CD4-positive, CD25-positive, alpha-beta regulatory T cell (primary cell): Measurements from ENCODE around the gene RUNX1. TPM values are rescaled to one million over a fixed set of nuclear protein-coding genes. Genes with fewer than 3 reads are reported as not detected.
A peak's percentile ranks its signal among the peaks of the same experiment; 100 is the strongest.

Source experiments
- ATAC-seq, 2 donors: fragments of 150-1000 bp; cut with Tn5 transposase; one replicate each; pipeline ENCODE4 v1.10.0; 2021; ENCODE audit warnings: low read depth in 2 of 2, moderate number of reproducible peaks in 2 of 2, moderate library complexity in 1 of 2
- DNase-seq, 3 donors: peaks; one replicate each; pipeline versions ENCODE4 v3.0.0 to v3.0.0-alpha.2; 2012 to 2022; ENCODE audit warnings: mixed read lengths in 1 of 3
- H3K27ac ChIP-seq: one replicate; pipeline ENCODE4 v1.7.0; 2013; ENCODE audit warnings: mild to moderate bottlenecking, low read length; ENCODE audit not compliant: insufficient read depth, poor library complexity, severe bottlenecking
- H3K27me3 ChIP-seq: one replicate; pipeline ENCODE4 v1.7.0; 2013; ENCODE audit warnings: low read length; ENCODE audit not compliant: control insufficient read depth, insufficient read depth
- H3K36me3 ChIP-seq: one replicate; pipeline ENCODE4 v1.7.0; 2013; ENCODE audit warnings: mild to moderate bottlenecking, low read length, moderate library complexity; ENCODE audit not compliant: control insufficient read depth, insufficient read depth
- H3K4me1 ChIP-seq: 2 replicates; pipeline ENCODE4 v1.7.0; 2013; ENCODE audit warnings: mild to moderate bottlenecking, low read length; ENCODE audit not compliant: insufficient read depth, control insufficient read depth, poor library complexity, severe bottlenecking
- H3K4me3 ChIP-seq: one replicate; pipeline ENCODE4 v1.7.0; 2013; ENCODE audit warnings: low read depth, mild to moderate bottlenecking, low read length, moderate library complexity
- H3K9me3 ChIP-seq, 2 experiments: 1 replicate in 1 of 2; 2 replicates in 1 of 2; pipeline ENCODE4 v1.7.0; 2013; ENCODE audit warnings: low read length in 2 of 2, mild to moderate bottlenecking in 1 of 2, moderate library complexity in 1 of 2; ENCODE audit not compliant: control insufficient read depth in 2 of 2
- H3K27ac Mint-ChIP-seq, 3 donors: one replicate each; pipeline ENCODE4 v1.8.0; 2020 to 2022; ENCODE audit warnings: mild to moderate bottlenecking in 3 of 3, mixed read lengths in 3 of 3, moderate library complexity in 2 of 3
- H3K27me3 Mint-ChIP-seq: one replicate; pipeline ENCODE4 v1.8.0; 2022; ENCODE audit warnings: mild to moderate bottlenecking, mixed read lengths
- H3K36me3 Mint-ChIP-seq: one replicate; pipeline ENCODE4 v1.8.0; 2020; ENCODE audit warnings: mixed read lengths
- H3K4me1 Mint-ChIP-seq, 4 donors: one replicate each; pipeline ENCODE4 v1.8.0; 2020 to 2022; ENCODE audit warnings: mixed read lengths in 4 of 4, mild to moderate bottlenecking in 1 of 4
- H3K4me3 Mint-ChIP-seq, 4 donors: one replicate each; pipeline ENCODE4 v1.8.0; 2020 to 2022; ENCODE audit warnings: mild to moderate bottlenecking in 4 of 4, mixed read lengths in 4 of 4, moderate library complexity in 3 of 4
- H3K9me3 Mint-ChIP-seq, 7 donors: one replicate each; pipeline ENCODE4 v1.8.0; 2020 to 2022; ENCODE audit warnings: mixed read lengths in 7 of 7, mild to moderate bottlenecking in 3 of 7, moderate library complexity in 2 of 7
- polyA plus RNA-seq, 4 donors: library from polyadenylated mRNA; unstranded; fragments of 300-500 nt; fragmentation: Illumina TruSeq; gene quantifications; one replicate each; pipeline ENCODE4 v1.2.3, GENCODE V29; 2021
- total RNA-seq: library from RNA; stranded (reverse); gene quantifications from one replicate; pipeline ENCODE4 v1.2.3, GENCODE V29; 2022

The RUNX1 gene
- total and polyA plus RNA-seq, 5 donors from 2014 or later, result 14.2 to 133 (median 21.4) TPM

DNA sequence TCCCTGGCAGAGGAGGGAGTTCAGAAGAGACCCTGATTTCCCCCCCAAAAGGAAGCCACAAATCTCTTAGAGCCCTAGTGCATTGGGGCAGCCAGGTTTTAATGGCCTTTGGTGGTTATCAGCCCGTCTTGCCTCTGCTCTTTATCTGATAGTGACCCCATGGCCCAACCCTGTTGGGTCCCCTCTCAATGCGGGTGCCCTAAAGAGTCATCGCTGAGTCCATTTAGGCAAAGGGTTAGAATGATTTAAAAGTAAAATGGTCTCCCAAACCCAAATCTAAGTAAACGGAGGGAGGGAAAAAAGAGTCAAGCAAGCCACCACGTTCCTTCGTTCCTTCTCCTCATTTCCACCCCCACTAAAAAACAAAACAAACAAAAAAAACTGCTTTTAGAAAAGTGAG, 164.0 kb downstream of the RUNX1 start:
- Mint-ChIP-seq H3K4me3 (peak overlapping the region; percentile 93 to 99 (median 93)), H3K9me3 (peaks cover 0 to 1% (median 0%) of the 10 kb centered on the region in 7 donors), H3K27ac (peak overlapping the region in 2 of 3 donors; percentile 78 to 79), H3K4me1 (peaks cover 30 to 63% (median 47%) of the 10 kb centered on the region in 4 donors), H3K27me3 (peaks cover 4% of the 10 kb centered on the region), H3K36me3 (peaks cover 12% of the 10 kb centered on the region)
- Histone ChIP-seq H3K4me3 (peak overlapping the region; percentile 85), H3K9me3 (no peaks in the 10 kb centered on the region), H3K27ac (peak overlapping the region; percentile 67), H3K36me3 (peaks cover 8% of the 10 kb centered on the region), H3K4me1 (peaks cover 63% of the 10 kb centered on the region), H3K27me3 (no peaks in the 10 kb centered on the region)
- ATAC-seq, result no peak
- DNase-seq, result no peak

DNA sequence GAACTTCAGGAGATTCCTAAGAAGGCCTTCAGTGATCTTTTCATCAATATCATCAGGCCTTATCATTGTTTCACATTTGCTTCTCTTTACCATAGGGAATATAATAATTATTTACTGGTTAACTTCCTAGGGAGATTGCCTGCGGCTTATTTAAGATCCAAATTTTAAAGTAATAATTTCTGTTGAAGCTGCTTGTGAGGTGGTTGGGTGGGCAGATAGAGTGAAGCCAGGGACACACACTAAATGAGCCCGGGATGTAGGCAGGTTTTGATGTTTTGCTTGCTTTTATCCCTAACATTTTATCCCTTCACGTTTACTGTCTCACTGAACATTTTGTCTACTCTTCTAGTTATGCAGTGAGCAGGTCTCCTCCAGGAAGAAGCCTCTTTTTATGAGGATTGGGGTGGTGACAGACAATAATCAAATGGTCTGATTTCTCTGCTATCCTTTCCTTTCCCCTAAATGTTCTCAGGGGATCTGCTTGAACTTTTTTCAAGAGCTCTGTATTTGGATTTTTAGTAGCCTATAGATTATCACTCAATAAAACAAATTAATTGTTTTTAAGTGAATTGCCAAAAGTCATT, 164.7 kb downstream of the RUNX1 start:
- H3K4me1 ChIP-seq, result peaks cover 63% of the 10 kb centered on the region
- peak overlapping the region; percentile 85 for H3K4me3 ChIP-seq
- peak overlapping the region; percentile 60 to 93 (median 70) for H3K4me3 Mint-ChIP-seq
- DNase-seq, result no peak
- peaks cover 4% of the 10 kb centered on the region for H3K27me3 Mint-ChIP-seq
- peaks cover 19% of the 10 kb centered on the region for H3K36me3 Mint-ChIP-seq
- peaks cover 0 to 1% (median 0%) of the 10 kb centered on the region in 7 donors for H3K9me3 Mint-ChIP-seq
- peak overlapping the region in 2 of 3 donors; percentile 51 to 79 for H3K27ac Mint-ChIP-seq
- no peaks in the 10 kb centered on the region for H3K9me3 ChIP-seq
- H3K27me3 ChIP-seq, result no peaks in the 10 kb centered on the region
- H3K4me1 Mint-ChIP-seq, result peaks cover 35 to 68% (median 52%) of the 10 kb centered on the region in 4 donors
- peaks cover 14% of the 10 kb centered on the region for H3K36me3 ChIP-seq
- H3K27ac ChIP-seq, result peak overlapping the region; percentile 67
- no peak for ATAC-seq

DNA sequence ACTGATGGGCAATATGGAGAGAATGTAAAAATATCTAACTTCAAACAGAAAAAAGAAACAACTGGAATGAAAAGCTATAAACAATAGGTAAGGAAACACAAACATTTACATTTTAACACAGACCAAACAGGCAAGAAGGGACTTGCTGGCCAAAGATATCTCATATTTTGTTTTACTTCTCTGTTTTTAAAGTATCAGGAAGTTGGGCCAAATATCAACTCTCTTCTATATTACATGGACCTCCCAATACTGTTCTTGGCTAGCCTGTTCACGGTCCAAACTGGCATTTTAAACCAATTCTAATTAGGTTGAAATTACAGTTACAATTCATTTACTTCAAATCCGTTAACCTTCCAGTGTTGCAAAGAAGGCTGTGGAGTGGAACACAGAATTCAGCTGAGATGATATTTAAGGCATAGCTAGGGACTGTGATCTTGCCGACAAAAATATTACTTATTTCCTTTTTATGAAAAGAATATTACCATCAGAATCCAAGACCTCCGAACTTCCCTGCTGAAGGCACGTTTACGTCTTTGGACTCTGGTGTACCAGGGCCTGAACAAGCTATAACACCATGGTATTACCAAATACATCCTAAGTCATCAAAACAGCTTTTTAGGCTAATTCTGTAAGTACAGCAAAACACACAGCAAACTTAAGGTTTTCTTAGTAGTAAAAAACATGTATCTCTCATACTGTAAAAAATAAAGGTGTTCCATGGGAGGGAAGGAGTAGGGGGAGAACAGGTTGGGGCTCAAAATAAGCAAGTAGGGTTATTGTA, 165.4 kb downstream of the RUNX1 start:
- H3K36me3 Mint-ChIP-seq, result peaks cover 19% of the 10 kb centered on the region
- H3K9me3 ChIP-seq, result no peaks in the 10 kb centered on the region
- H3K4me1 Mint-ChIP-seq, result peaks cover 35 to 68% (median 53%) of the 10 kb centered on the region in 4 donors
- H3K27ac ChIP-seq, result peak overlapping the region; percentile 67
- peaks cover 63% of the 10 kb centered on the region for H3K4me1 ChIP-seq
- ATAC-seq (no peak), DNase-seq (no peak)
- peak overlapping the region; percentile 51 to 93 (median 70) for H3K4me3 Mint-ChIP-seq
- H3K27ac Mint-ChIP-seq, result peak overlapping the region; percentile 30 to 82 (median 80)
- H3K4me3 ChIP-seq, result peak overlapping the region; percentile 85
- H3K36me3 ChIP-seq, result peaks cover 22% of the 10 kb centered on the region
- H3K9me3 Mint-ChIP-seq, result no peaks in the 10 kb centered on the region
- peaks cover 4% of the 10 kb centered on the region for H3K27me3 Mint-ChIP-seq
- H3K27me3 ChIP-seq, result no peaks in the 10 kb centered on the region

DNA sequence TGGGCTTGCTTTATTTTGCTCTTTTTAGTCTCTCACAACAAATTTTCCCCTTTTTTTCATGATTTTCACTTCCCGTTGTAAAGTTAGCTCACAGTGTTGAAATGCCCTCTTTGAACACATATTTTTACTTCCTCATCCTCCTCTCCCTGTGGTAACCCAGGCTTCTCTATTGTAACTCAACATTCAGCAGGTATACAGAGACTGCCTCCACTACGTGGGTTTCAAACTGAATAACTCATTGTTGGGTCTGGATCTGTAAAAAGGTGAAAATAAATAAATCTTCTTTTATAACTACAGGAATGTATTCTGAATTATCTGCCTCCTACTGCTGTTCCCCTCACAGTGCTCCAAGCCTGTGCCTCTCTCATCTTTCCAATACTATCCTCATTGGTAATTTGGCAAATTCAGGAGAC, 166.4 kb downstream of the RUNX1 start:
- Histone ChIP-seq H3K4me3 (peak overlapping the region; percentile 85), H3K27ac (peak overlapping the region; percentile 55), H3K27me3 (no peaks in the 10 kb centered on the region), H3K36me3 (peaks cover 26% of the 10 kb centered on the region), H3K9me3 (no peaks in the 10 kb centered on the region), H3K4me1 (peaks cover 58% of the 10 kb centered on the region)
- peaks cover 24% of the 10 kb centered on the region for H3K36me3 Mint-ChIP-seq
- H3K27ac Mint-ChIP-seq, result peak overlapping the region; percentile 30 to 83 (median 79)
- DNase-seq, result no peak
- peak overlapping the region; percentile 59 to 93 (median 70) for H3K4me3 Mint-ChIP-seq
- H3K27me3 Mint-ChIP-seq, result no peaks in the 10 kb centered on the region
- H3K4me1 Mint-ChIP-seq, result peaks cover 31 to 65% (median 56%) of the 10 kb centered on the region in 4 donors
- H3K9me3 Mint-ChIP-seq, result no peaks in the 10 kb centered on the region
- no peak for ATAC-seq

- peak overlapping the region in 2 of 3 donors; percentile 30 to 47 for H3K27ac Mint-ChIP-seq
- Histone ChIP-seq H3K4me1 (peaks cover 52% of the 10 kb centered on the region), H3K9me3 (no peaks in the 10 kb centered on the region), H3K36me3 (peaks cover 34% of the 10 kb centered on the region), H3K27me3 (no peaks in the 10 kb centered on the region), H3K27ac (peak overlapping the region; percentile 55), H3K4me3 (peak overlapping the region; percentile 85)
- peaks cover 31 to 62% (median 56%) of the 10 kb centered on the region in 4 donors for H3K4me1 Mint-ChIP-seq
- ATAC-seq (no peak), DNase-seq (no peak)
- H3K27me3 Mint-ChIP-seq, result no peaks in the 10 kb centered on the region
- H3K9me3 Mint-ChIP-seq, result no peaks in the 10 kb centered on the region
- peak overlapping the region; percentile 14 to 77 (median 66) for H3K4me3 Mint-ChIP-seq
- H3K36me3 Mint-ChIP-seq, result peaks cover 27% of the 10 kb centered on the region
Measured at GRCh38 chr21:34881839-34882371, 167.2 kb downstream of the RUNX1 start.

DNA sequence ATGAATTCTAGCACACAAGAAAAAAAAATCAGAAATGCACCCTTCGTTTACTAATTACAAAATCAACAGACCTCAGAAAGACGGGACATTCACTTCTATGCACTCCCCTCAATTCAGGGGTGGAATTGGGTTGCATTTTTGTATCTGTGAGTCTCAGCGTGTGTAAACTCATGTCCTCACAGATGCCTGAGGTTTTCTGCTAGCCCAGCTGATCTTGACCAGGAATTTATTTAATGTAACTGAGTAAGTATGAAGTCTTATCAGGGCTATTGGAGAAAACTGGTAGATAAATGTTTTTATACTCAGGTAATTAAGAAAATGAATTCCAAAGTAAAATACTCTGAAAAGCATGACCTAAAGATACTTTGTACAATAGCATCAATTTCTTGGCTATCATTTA, 167.7 kb downstream of the RUNX1 start:
- Histone ChIP-seq H3K27me3 (no peaks in the 10 kb centered on the region), H3K27ac (no peak overlapping the region), H3K4me1 (peaks cover 48% of the 10 kb centered on the region), H3K4me3 (peak overlapping the region; percentile 85), H3K9me3 (no peaks in the 10 kb centered on the region), H3K36me3 (peaks cover 36% of the 10 kb centered on the region)
- no peak for DNase-seq
- H3K27me3 Mint-ChIP-seq, result no peaks in the 10 kb centered on the region
- H3K36me3 Mint-ChIP-seq, result peaks cover 27% of the 10 kb centered on the region
- no peaks in the 10 kb centered on the region for H3K9me3 Mint-ChIP-seq
- H3K4me1 Mint-ChIP-seq, result peaks cover 31 to 62% (median 55%) of the 10 kb centered on the region in 4 donors
- peak overlapping the region; percentile 56 to 70 (median 64) for H3K4me3 Mint-ChIP-seq
- H3K27ac Mint-ChIP-seq, result peak overlapping the region in 2 of 3 donors; percentile 1 to 28
- ATAC-seq, result no peak

DNA sequence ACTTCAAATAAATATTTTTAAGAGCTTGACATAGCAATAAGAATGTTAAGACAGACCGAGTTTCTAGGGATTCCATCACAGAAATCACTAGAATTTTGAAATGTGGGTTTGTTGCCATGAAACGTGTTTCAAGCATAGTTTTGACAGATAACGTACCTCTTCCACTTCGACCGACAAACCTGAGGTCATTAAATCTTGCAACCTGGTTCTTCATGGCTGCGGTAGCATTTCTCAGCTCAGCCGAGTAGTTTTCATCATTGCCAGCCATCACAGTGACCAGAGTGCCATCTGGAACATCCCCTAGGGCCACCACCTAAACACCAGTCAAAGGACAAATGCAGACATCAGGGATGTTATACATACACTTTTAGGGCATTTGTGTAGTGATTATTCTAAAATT, 168.7 kb downstream of the RUNX1 start:
- DNase-seq, result no peak
- H3K4me3 Mint-ChIP-seq, result no peak overlapping the region
- no peak for ATAC-seq
- no peaks in the 10 kb centered on the region for H3K9me3 ChIP-seq
- no peak overlapping the region for H3K27ac ChIP-seq
- no peaks in the 10 kb centered on the region for H3K27me3 ChIP-seq
- peaks cover 39% of the 10 kb centered on the region for H3K4me1 ChIP-seq
- H3K4me3 ChIP-seq, result no peak overlapping the region
- H3K4me1 Mint-ChIP-seq, result peaks cover 34 to 64% (median 51%) of the 10 kb centered on the region in 4 donors
- H3K27ac Mint-ChIP-seq, result no peak overlapping the region
- no peaks in the 10 kb centered on the region for H3K9me3 Mint-ChIP-seq
- H3K36me3 ChIP-seq, result peaks cover 45% of the 10 kb centered on the region
- H3K36me3 Mint-ChIP-seq, result peaks cover 36% of the 10 kb centered on the region
- no peaks in the 10 kb centered on the region for H3K27me3 Mint-ChIP-seq
